Activated CD8-positive, alpha-beta memory T cell treated with anti-CD3 and anti-CD28 coated beads for 1 hour (primary cell): ENCODE data around the gene RTN4RL1.

ENCODE experiments used
- DNase-seq, 2 donors: peaks; one replicate each; pipeline ENCODE4 v3.0.0-alpha.2; 2020; ENCODE audit warnings: low read depth in 1 of 2; ENCODE audit errors: extremely low read depth in 1 of 2

RTN4RL1 gene

DNA sequence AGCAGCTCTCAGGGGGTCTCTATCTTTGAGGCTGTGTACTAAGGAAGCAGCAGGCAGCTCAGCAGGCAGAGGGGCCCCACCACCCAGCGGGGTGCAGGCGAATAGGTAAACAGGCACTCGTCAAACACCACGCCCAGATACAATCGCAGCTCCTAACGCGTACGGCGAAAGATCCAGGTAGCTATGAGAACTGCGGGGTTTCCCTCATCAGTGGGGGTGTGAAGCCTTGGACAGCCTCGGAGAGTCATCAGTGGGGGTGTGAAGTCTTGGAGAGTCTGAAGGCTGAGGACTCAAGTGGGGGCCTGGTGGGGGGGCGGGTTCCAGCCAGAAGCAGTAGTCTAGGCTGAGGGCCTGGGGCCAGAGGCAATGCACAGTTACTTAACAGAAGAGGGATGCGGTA is 69.0 kb downstream of the RTN4RL1 start:
- DNase-seq, result no peak

DNA sequence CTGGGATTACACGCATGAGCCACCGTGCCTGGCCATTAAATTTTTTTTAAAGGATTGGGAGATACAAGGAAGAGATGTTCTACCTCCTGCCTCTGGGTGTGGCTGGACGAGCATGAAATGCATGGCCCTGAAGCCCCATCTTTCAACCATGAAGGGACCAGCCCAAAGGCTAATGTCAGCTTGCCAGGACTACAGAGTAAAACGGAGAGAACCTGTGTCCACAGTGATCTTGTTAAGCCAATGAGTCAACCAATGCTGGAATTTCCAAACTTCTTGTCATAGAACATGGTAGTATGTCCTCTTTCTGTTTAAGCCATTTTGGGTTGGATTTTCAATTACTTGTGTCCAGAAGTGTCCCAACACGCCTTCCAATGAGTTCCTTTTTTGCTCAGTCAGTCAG is 71.3 kb downstream of the RTN4RL1 start:
- no peak for DNase-seq

DNA sequence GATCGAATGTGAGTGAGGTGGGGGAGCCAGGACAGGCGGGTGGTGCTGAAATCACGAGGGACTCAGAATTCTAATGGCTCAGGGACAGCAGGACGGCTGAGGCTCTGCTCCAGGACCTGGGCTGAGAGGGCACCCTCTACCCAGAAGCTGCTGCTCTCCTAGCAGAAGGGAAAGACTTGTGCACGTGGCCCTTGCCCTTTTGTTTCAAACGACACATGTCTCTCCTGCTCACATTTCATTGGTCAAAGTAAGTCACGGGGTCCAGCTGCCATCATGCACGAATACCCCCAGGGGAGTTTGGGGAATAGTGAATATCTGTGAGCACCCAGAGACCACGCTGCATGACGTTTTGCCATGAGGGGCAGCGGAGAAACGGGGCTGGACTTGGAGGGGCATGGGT is 73.2 kb downstream of the RTN4RL1 start:
- DNase-seq, result no peak

DNA sequence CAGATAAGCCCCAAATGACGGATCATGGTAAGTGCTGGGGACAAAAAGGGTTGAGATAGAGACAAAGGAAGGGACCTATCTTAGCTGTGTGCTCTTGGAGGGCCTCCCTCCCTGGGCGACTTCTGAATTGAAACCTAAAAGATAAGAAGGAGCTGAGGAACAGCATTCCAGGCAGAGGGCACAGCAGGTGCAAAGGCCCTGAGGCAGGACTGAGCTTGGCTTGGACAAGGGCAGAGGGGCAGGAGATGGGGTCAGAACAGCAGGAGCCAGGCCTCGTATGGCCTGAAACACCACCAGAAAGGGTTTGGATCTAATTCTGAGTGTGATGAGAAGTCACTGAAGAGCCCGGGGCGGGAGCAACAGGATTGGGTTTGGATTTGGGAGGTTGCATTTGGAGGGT is 75.4 kb downstream of the RTN4RL1 start:
- no peak for DNase-seq

DNA sequence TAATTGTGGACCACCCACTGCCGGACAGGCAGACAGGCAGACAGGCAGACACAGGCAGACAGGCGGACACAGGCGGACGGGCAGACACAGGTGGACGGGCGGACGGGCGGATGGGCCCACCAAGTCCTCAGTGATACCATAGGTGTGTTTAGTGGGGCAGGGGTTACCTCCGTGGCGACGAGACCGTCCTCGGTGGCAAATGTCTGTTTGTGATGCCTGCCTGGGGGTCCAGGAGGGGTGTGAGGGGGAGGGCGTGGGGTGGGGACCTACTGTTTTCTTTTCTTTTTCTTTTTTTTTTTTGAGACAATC is 76.7 kb downstream of the RTN4RL1 start:
- DNase-seq, result no peak

DNA sequence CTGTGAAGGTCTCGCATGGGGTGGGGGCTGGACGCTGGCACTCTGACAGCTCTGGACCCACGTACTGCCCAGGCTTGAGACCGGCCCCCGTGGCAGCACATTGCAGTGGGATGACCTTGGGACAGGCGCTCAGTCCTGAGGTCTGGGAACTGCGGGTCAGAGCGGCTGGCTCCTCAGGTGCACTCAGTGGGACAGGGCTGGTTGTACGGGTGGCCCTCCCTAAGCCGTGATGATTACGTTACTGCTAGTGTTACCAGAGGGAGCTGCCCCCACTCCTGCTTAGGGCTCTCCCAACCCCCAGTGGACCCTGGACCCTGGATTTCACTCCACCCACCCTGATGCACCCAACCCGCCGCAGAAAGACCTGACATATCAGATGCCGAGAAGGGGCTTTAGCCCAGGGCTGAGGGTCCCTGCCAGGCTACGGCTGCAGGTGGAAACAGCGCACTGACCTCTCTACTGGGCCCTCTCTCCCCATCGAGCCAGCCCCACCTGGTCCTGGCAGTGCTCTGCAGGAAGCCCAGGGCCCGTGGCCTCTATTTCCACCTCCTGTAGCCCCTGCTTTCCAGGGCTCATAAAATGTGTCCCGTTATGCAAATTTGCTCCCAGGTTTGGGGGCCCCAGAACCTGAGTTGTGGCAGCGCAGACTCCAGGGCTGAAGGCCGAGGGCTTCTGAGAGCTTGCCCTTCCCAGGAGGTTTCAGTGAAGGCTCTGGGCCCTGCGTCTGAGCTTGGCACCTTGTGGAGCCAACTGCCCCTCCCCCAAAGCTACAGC is 77.2 kb downstream of the RTN4RL1 start:
- no peak for DNase-seq

DNA sequence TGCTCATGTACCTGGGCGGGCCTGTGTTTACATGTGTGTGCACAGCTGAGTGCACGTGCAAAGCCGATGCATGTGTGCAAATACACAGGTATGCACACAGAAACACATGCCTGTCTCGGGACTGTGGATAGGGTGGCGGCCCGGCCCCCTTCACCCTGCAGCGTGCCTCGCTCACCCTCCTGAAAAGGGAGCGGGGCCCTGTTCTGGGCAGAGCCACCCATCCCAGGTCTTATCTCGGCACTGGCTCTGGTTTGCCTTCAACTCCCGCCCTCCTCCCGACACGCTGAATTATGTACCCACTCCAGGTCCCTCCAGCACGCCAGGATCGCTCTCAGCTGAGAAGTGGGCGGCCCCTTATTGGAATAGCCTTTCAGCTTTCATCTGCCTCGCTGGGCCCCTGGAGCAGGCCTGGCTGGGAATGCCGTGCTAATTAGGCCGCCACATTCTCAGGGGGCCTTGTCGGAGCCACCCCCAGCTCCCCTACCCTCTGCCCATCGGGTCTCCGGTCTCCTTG is 77.8 kb downstream of the RTN4RL1 start:
- DNase-seq, result no peak

DNA sequence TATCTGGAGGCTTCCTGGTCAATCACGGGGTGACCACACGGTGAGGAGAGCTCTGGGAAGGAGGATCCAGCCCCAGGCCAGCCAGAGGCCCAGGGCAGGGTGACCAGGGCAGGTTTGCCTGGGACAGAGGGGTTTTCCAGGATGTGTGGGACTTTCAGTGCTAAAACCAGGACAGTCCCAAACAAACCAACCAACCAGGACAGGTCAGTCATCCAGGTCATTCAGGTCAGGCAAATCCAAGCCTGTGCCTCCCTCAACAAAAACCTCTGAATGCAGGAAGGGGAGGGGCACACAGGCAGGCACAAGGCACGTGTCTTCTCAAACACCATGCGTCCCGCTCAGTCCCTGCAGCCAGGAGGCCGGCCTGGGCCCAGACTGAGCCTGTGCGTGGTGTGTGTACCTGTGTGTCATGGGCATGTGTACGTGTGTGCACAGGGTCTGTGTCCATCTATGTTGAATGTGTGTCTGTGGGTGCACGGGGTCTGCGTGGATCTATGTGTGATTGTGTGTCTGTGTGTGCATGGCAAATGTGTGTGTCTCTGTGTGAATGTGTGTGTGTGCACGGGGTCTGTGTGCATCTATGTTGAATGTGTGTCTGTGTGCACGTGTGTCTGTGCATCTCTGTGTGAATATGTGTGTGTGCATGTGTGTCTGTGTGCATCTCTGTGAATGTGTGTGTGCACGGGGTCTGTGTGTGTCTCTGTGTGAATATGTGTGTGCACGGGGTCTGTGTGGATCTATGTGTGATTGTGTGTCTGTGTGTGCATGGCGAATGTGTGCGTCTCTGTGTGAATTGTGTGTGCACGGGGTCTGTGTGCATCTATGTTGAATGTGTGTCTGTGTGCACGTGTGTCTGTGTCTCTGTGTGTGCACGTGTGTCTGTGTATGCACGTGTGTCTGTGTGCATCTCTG is 78.9 kb downstream of the RTN4RL1 start:
- no peak for DNase-seq

DNA sequence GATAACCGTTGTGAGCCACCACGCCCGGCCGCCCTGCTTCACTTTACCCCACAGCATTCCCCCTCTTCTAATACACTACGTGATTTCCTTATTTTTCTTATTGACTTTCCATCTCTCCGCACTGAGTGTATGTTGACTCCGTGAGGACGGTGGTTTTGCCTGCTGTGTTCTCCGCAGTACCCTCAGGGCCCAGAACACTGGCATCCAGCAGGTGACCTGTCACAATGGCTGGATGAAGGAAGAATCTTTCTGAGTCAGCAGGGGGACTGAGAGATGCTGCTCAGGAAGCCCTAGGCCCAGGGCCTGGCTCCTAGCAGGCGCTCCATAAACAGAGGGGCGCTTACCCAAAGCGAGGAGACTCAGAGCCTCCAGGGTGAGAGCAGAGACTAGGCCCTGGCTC is 79.5 kb downstream of the RTN4RL1 start:
- no peak for DNase-seq

DNA sequence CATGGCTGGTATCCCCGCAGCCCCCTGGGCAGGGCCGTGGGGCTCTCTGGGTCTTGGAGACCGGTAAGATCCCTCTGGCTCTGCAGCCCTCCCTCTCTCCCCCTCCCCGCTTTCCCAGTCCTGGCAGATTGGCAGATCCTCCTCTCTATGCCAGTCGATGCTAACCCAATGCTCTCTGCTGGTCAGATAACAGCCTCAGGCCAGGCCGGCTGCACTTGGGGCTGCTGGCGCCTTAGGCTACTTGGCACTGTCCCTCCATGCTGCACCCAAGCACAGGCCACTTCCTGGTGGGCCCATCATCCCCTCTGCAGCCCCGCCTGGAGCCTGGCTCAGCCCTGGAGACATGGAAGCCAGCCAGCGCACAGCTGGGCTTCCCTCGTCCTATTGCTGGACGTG is 81.7 kb downstream of the RTN4RL1 start:
- no peak for DNase-seq

DNA sequence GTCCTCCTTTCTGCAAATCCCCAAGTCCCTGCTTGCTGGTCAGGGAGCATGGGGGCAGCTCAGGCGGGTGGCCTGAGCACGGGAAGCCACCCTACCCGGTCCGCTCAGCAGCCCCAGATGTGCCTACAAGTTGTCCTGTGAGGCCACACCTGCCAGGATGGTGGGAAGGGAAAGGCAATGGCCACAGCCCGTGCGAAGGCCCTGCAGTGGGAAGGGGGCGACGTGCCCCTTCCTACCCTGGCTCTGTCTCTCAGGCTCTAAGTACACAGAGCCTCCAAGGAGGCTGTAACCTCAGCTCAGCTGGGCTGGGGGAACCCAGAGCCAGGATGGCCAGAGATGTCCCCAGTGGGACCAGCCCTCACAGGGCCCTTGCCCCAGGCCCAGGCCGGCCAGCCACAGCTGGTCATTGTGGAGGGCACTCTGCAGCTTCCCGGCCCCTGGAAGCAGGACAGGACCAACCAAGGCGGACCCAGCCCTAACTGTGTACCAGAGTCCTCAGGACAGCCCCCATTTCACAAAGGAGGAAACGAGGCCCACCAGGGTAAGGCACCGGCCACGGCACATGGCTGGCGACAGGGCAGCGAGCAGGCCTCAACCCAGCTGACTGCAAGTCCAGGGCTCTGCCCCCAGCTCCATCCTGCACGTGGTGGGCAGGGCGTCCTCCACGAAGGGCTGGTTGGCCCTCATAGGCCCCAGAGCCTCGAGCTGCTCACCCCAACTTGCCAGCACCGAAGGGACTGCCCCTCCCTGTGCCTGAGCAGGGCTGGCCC is 82.3 kb downstream of the RTN4RL1 start:
- no peak for DNase-seq

DNA sequence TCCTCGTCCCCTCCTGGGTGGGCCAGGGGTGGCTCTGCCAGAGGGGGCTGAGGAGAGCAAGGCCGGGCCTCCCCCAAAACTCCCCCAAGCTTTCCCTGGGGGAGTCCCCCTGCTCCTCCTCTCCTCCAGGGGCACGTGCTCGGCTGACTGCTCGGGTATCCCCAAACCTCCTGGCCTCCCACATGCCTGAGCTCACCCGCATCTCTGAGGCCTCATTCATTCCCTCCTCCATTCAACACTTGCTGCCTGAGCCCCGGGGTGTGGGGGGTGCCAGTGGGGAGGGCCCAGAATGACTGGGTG is 83.1 kb downstream of the RTN4RL1 start:
- no peak for DNase-seq

DNA sequence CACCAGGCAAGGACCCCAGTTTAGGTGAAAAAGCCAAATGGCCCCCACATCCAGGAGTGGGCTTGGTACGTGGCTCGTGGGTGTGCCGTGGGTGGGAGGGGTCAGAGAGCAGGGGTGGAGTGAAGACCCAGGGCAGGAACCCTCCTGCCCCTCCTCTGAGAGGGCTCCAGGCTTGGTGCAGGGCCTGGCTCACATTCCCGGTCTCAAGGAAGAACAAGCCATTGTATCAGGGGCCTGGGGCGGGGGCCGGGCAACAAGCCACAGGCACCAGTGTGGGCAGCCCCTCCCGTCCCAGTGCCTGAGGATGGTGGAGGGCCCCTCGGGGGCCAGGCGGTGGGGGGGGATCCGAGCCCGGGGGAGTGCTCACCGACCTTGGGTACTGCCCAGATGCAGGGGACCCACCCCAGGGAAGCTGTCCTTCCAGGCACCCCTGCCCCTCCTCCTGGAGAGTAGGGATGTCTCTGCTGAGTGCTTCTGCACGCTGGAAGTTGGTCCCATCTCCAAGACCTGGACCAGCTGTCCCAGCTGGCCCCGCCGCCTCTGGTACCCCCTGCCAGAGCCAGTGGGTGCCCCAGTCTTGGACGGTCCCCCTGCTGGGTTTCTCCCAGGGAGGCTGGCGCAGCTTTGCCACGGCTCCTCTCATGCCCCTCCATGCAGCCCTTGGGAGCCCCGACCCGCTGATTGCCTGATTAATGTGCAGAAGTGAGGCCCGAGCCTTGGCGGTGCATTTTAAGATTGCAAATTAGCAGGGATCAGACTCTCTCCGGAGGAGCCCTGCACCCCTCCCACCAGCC is 83.7 kb downstream of the RTN4RL1 start:
- DNase-seq, result no peak

DNA sequence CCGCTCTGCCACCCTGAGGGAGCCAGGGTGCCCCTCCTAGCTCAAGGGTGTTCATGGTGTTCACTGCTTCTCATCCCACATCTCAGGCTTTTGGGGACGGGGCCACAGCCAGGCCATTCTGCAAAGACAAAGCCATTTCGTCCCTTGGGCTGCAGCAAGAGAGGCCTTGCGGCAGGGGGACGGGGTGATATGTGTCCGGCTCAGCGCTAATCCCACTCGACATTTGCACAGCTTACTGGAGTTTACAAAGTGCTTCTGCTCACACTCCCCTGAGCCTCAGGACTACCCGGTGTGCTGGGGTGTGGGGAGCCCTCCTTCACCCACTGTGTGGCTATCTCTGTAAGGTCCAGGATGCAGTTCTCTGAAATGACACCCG is 84.3 kb downstream of the RTN4RL1 start:
- no peak for DNase-seq

DNA sequence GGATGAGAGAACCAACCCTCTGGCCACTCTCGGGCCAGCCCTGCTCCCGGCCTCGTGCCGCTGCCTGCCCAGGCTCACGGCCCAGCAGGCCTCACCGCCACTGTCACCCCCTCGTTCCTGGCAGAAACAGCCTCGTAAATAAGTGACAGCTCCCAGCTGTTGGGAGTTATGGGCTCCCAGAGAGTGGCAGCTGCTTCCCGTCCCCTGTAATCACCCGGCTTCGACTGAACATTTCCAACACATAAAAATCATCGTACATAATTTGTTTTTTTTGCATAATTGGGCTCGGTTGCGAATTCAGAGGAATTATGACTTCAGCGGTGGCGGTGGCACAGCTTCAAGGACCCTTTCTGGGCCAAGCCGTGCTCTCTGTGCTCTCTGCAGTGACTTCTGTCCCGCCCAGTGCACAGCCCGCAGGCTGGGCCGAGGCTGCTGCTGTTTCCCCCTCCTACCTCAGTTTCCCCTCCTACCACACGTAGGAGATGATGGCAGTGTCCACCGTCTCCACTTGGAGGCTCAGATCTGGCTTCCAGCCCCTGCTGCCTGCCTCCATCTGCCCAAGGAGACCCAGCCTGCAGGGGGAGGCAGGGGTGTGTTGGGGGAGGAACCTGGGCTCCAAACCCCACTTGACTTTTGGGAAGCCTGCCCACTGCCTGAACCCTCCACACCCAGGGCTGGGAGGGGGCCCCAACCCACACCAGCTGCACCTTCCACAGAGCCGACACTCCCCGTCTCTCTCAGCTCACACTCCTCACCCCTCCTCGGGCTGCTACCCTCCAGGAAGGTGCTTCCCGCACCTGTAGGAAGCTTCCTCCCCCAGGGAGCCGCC is 84.9 kb downstream of the RTN4RL1 start:
- no peak for DNase-seq

DNA sequence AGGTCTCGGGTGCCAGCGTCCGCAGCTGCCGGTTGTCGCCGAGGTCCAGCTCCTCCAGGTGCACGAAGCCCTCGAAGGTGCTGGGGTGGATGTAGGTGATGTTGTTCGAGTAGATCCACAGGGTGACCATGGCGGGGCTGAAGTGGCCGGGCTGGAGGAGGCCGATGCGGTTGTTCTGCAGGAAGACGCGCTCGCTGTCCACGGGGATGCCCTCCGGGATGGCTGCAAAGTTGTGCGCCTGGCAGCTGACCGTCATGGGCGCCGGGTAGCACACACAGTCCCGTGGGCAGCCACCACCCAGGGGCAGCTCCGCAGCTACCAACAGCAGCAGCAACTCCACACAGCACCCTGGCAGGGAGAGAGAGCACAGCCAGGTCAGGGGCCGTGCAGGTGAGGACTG is 87.7 kb downstream of the RTN4RL1 start:
- no peak for DNase-seq

DNA sequence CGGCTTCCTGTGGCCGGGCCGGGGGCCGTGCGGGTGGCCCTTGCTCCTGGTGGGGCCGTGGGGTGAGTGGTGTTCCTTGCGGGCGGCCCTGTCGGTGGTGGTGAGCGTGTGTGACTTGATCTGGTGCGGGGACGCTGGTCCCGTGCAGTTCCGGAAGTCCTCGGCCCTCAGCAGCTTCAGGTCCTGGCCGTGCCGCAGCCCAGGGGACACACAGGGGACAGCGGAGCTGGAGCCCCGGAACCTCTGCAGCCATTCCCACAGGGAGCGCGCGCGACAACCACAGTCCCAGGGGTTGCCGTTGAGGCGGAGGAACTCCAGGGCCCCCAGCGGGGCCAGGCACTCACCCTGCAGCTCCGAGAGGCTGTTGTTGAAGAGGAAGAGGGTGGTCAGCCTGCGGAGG is 88.4 kb downstream of the RTN4RL1 start:
- DNase-seq, result no peak

DNA sequence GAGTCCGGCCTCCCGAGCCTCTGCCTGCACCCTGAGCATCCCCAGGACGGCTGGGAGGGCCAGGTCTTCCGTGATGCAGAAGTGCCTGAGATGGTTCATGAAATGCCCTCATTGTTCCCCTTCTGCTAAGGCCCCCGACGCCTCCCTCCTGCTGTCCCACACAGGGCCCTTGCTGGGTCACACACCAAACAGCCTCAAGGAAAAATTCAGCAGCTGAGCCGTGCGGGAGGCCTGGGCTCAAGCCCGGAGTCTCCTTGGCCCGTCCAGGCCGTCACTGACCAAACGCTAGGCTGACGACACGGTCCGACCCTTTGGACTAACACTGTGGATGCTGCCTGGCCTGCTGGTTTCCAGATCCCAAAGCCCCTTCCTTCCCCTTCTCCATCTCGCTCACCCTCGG is 90.2 kb downstream of the RTN4RL1 start:
- DNase-seq, result no peak

DNA sequence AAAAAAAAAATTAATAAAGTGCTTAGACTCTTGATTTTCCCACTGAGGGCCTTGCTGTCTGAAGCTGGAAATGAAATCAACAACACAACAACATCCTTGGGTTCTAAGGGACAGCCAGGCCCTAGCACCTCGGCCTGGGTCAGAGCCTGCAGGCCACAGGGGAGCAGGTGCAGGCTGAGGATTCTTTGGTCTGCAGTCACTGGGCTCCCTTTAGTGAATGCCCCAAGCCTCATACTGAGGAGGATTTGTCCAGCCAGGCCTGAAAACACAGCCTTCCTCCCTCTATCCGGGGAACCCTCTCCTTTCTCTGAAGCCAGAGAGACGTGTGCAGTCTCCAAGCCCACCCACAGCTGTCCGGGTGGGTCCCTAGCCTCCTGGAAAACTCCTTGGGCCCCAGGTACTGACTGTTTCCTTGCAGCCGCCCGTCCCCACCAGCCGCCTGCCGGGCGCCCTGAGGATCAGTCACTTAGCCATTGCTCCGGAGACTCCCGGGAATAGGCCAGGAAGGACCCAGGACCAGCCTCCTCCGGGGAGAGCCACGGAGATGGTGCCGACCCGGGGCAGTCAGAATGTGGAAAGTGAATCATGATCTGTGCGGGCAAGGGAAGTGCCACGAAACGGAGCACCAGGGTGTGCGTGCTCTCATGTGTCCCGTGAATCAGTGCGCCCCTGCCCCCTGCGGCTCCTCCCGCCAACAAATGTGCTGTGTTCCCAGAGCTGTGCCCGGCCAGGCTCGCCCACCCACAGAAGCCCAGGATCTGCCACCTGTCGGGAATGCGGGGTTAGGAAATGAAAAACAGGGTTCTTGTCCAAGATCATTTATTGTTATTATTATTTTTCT is 91.0 kb downstream of the RTN4RL1 start:
- DNase-seq, result no peak
